GM18868 (cell line): Measurements from ENCODE around the gene POLR3B.
"Not testable (repeated sequence)": the region's sequence is repeated elsewhere in the genome, so short reads cannot be mapped to it uniquely, and the experiment has no call there.

Experiments used
- ATAC-seq: cut with Tn5 transposase; IDR thresholded peaks from one replicate; pipeline ENCODE4 v1.9.1; 2021; ENCODE audit warnings: mild to moderate bottlenecking, moderate library complexity; ENCODE audit not compliant: unreplicated experiment

The POLR3B gene

DNA sequence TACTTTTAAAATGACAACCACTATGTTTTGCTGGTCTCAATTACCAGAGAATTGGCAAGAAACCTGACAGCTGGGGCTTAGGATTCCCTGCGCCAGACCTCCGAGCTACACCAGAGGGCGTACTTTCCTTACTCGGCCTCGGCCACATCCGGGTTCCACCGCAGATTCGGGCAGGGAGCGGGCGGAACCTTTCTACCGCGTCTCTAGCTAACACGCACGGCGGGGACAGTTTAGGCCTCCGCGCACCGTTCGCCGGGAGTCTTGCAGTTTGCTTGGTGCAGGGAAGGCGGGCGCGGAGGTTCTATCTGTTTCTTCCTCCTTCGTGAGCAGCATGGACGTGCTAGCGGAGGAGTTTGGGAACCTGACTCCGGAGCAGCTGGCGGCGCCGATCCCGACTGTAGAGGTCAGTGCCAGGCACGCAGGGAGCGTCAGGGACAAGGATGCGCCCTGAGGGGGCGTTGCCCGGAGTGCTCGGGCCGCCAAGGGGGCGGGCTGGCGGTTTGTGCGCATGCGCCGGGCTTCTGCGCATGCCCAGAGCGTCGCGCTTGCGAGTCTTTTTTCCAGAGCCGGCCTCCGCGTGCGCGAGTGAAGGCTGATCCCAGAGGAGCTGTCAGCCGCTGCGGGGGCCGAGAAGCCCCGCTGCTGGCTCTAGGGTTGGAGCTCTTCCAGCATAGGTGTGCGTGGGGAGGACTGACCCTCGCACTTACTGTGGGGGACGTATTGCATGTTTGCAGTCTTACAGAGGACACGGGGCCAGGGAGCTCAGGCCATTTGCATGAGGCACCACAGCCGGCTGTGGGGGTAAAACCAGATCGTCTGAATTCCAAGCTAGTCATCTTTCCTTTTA lies at the start of gene POLR3B:
Gene POLR3B, plus strand, starts transcription at position 200 of the 847 bp plus-strand sequence. Its CDS starts 132 bp downstream, at position 332.
- ATAC-seq, result peak; percentile 94

GRCh38 chr12:106308121-106308520 lies 49.4 kb upstream of the POLR3B start:
- ATAC-seq, result no peak

- ATAC-seq, result no peak
Observed at GRCh38 chr12:106308611-106309010, 48.9 kb upstream of the POLR3B start.

GRCh38 chr12:106309671-106310505 lies 47.7 kb upstream of the POLR3B start:
- no peak for ATAC-seq

DNA sequence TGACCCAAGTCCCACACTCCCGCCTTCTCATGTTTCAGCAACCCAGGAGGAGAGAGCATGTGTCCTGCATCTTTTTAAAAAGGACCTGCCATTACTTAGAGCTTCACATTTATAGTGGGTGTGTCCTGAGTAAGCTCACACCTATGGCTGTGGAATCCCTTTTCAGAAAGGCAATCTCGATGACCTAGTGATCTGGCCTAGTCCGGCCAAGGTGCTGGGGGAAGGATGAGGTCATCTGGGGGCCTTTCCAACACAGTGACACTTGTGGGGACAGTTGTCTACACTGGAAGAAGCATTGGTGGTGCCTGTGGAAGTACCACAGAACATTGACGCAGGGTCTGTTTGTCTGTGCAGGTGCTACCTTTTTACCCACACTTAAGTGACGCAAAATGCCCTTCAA lies 46.9 kb upstream of the POLR3B start:
- ATAC-seq, result no peak

DNA sequence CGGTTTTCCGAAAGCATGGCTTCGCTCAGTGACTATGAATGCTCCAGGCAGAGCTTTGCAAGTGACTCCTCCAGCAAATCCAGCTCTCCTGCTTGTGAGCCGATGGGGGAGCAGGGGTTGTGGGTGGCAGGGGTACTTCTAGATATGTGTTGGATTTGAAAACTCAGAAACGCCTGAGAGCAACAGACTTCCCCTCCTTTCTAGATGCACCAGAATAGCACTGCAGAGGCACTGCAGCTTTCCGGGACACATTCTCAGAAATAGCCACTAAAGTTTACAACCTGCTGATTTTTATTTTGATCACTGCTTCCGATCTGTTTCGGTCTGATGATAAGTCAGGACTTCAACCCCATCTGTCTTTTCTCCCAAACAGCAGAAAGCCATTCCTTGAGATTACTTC lies 46.4 kb upstream of the POLR3B start:
- no peak for ATAC-seq

DNA sequence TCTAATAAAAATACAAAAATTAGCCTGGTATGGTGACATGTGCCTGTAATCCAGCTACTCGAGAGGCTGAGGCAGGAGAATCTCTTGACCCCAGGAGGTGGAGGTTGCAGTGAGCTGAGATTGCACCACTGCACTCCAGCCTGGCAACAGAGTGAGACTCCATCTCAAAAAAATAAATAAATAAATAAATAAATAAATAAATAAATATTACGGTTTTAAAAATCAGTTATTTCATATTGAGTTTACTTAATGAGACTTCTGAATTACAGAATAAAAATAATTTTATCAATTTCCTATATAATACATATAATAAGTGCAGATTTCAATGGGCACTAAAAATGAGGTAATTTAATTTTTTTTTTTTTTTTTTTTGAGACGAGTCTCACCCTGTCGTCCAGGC lies 44.1 kb upstream of the POLR3B start:
- ATAC-seq, result not testable (repeated sequence)

DNA sequence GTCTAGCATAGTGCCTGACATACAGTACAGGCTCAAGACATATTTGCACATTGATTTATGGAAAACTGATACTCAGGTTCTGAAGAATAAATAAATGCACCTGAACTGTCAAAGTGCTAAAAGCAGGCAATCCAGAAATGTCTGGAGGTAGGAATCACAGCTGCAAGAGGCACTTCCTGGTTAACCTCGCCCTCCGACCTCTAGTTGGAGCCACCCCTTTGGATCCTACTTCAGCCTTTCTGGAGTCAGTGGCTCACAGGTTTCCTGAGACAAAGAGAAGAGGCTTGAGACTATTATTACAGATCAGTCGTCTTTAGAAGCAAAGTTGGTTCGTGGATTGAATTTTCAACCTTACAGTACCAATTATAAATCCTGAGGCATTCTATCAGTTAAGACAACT lies 42.0 kb upstream of the POLR3B start:
- ATAC-seq, result no peak

GRCh38 chr12:106317406-106318082 lies 40.0 kb upstream of the POLR3B start:
- no peak for ATAC-seq

DNA sequence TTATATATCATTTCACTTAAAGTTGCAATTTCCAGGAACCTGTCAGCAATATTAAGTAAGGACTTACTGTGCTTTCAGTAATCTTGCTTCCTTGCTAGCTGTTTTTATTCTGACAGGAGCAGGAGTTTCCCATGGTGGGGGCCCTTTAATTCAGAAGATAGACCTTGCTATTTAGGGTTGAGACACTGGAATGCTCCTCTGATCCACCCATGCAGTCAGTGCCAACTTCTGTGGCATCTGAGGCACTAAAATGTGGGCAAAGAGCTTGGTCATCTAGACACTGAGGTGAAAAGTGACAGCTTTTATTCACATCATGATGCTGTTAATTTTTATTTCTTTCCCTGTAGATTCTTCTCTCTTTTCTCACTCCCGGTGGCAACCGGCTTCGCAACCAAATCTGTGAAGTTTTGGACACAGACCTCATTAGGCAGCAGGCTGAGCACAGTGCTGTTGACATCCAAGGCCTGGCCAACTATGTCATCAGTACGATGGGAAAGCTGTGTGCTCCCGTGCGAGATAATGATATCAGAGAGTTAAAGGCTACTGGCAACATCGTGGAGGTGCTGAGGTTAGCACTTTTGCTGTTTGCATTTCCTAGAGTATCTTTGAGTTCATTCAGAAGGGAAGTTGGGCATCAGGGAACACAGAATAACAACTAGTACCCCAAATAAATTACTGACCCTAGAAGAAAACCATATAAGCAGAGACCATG lies 36.3 kb upstream of the POLR3B start:
- ATAC-seq, result no peak

DNA sequence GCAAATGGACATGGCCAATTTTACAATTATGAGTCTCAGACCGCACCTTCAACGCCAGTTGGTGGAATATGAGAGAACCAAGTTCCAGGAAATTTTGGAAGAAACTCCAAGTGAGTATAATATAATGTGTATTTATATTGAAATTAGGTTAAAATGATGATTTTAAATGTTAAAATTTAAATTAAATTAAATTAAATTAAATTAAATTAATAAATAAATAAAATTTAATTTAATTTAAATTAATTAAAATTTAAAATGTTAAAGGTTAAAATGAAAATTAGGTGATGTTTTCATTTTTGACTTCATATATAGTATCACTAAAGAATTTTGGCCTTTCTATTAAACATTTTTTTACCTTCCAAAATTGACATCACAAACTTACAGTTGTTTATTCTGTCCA lies 34.0 kb upstream of the POLR3B start:
- no peak for ATAC-seq

DNA sequence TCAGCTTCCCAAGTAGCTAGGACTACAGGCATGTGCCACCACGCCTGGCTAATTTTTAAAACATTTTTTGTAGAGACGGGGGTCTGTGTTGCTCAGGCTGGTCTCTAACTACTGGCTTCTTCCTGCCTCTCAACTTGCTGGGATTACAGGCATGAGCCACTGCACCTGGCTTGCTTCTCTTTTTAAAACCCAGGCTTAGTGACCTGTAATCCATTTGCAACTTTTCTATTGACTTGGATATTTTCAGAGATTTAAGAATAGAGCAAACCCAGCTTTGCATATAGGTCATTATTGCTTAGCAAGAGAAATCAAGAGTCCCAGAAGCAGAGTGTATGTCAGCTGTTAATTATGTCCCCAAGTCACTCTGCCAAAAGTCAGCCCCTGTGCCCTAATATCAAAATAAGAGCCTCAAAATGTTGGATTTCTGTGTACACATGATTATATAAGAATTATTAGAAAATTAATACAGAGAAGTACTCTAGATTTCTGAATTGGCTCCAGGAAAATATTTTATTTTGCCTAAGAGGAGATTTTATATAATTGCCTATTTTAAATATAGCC lies 30.2 kb upstream of the POLR3B start:
- no peak for ATAC-seq

DNA sequence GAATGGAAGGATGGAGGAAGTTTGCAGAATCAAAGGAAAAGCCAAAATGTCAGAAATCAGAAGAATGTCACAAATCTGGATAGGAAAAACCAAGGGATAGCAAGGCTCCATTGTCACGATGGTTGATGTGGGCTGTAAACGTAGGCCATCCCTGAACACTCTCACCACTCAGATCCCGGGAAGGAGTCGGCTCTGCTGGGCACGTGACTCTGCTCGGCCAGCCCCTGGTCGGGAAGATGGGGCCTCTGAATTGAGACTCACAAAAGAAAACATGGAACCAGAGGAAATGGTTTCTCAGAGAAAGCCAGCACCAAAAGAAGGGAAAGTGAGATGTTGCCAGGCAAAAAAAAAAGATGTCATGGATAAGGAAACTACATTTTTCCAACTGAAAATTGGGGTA lies 28.8 kb upstream of the POLR3B start:
- ATAC-seq, result no peak

DNA sequence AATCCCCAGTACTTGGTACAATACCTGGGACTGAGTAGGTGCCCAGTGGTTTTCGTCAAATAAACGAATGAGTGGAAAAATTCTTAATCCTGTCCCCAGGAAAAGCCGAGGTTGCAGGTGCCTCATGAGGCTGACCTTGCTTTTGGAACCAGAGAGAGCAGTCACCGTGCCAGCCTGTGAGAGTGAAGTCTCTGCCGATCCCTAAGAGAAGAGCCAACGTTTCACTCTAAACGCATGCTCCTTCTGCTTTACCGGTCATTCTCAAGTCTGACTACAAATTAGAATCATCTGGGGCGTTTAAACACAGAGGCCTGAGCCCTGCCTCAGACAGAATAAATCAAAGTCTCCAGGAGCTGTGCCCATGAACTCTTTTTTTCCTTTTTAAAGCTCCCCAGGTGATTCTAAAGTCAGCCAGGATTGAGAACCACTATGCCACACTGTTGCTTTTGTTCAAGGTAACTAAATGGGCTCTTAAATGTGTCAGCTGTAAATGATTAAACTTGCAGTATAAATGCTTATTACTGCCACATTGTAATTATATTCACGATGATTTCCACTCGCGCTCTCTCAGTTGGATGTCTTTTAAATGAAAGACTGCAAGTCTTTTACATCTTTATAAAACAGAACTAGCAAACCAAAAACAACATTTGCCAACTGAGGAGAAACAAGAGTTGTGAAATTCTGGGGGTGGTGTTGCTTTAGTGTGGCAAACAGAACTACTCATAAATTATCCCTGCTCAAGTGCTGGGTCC lies 28.1 kb upstream of the POLR3B start:
- no peak for ATAC-seq

DNA sequence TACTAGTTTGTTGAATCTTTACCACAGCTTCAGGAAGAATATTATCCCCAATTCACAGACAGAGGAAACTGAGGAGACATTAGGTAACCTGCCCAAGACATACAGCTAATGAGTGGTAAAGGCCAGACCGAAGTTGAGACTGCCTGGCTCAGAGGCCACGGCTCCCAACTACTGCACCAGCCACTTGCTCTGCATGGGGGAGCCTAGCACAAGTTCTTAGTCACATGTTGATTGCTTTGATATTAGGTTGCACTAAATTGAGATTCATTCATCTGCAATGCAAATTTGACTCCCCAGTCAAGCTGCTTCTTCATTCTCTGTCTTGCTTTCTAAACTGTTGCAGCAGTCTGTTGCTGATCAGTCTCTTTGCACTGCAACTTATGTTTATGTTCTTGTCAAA lies 25.9 kb upstream of the POLR3B start:
- ATAC-seq, result no peak

DNA sequence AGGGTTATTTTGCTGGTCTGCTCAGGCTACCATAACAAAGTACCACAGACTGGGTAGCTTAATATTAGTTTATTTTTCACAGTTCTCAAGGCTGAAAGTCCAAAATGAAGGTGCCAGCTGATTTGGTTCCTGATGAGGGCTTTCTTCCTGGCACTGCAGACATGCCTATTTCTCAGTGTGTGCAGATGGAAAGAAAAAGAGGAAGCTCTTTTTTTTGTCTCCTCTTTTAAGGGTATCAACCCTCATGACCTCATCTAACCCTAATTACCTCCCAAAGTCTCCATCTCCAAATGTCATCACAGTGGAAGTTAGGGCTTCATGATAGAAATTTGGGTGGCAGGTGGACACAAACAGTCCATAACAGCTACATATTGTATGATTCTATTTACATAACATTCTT lies 25.0 kb upstream of the POLR3B start:
- no peak for ATAC-seq

DNA sequence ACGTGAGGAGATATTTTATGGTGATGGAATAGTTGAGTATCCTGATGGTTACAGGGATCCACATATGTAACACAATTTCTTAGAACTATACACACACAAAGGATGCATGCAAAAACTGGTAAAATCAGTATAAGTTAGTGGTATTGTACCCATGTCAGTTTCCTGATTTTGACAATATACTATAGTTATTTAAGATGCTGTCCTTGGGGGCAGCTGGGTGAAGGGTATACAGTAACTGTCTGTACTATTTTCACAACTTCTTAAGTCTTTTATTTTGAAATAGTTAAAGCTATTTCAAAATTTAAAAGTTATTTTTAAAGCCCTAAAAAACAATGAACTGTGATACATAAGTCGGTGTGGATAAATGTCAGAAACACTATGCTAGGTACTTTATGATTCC lies 24.5 kb upstream of the POLR3B start:
- ATAC-seq, result no peak

- ATAC-seq, result no peak
Observed at GRCh38 chr12:106333756-106334155, 23.8 kb upstream of the POLR3B start.

GRCh38 chr12:106341086-106341877 lies 16.3 kb upstream of the POLR3B start:
- no peak for ATAC-seq
